SU-DHL-6 (cell line): ENCODE data around the gene ZBTB11.

Experiments
- CTCF ChIP-seq: fragments of 200-600 bp; sonication (generic); IDR thresholded peaks from one replicate; pipeline ENCODE4 v1.5.1; 2017; ENCODE audit warnings: antibody characterized with exemption, mild to moderate bottlenecking, low read length, moderate library complexity; ENCODE audit not compliant: insufficient read depth, poor library complexity, severe bottlenecking
- EZH2phosphoT487 ChIP-seq: fragments of 200-600 bp; sonication (generic), shearing (Covaris generic); conservative IDR thresholded peaks from 2 replicates; pipeline ENCODE4 v1.6.1; 2018; ENCODE audit warnings: mild to moderate bottlenecking, antibody characterized with exemption, low read length, moderate library complexity, mixed read lengths

- TF ChIP-seq CTCF = no peak
- TF ChIP-seq EZH2phosphoT487 = no peak
These were observed 74.2 kb downstream of the ZBTB11 start for GRCh38 chr3:101602731-101603130.
